Common myeloid progenitor, CD34-positive (primary cell): ENCODE data around the gene NPC1L1.

ENCODE experiments used
- CTCF ChIA-PET: fragments of 350-600 bp; sonication (Branson Sonifier 250); formaldehyde crosslinking; loops from one replicate; lab custom pipeline; 2021; ENCODE audit warnings: antibody characterized with exemption; lab: Charles Lee
- POLR2A ChIA-PET: fragments of 350-600 bp; sonication (Branson Sonifier 250); formaldehyde crosslinking; loops from one replicate; lab custom pipeline; 2021; ENCODE audit warnings: antibody characterized with exemption; lab: Charles Lee
- DNase-seq, 3 donors: peaks; one replicate each; pipeline versions ENCODE4 v3.0.0 to v3.0.0-alpha.2; 2013
- H3K27ac ChIP-seq, 2 experiments: 1 replicate in 1 of 2; 2 replicates in 1 of 2; pipeline ENCODE4 v1.7.0; 2013; ENCODE audit warnings: inconsistent platforms in 2 of 2, low read length in 2 of 2, mild to moderate bottlenecking in 2 of 2, low read depth in 1 of 2, moderate library complexity in 1 of 2; ENCODE audit not compliant: severe bottlenecking in 2 of 2, insufficient read depth in 1 of 2, poor library complexity in 1 of 2
- H3K27me3 ChIP-seq, 5 experiments: replicated peaks in 2 of 5; 1 replicate in 3 of 5; 2 replicates in 2 of 5; pipeline versions ENCODE4 v1.6.1 to v1.7.0; 2013; ENCODE audit warnings: low read length in 4 of 5, mild to moderate bottlenecking in 2 of 5, moderate library complexity in 2 of 5, inconsistent platforms in 1 of 5; ENCODE audit not compliant: insufficient read depth in 5 of 5, control insufficient read depth in 4 of 5
- H3K36me3 ChIP-seq, 4 experiments: 1 replicate in 2 of 4; 2 replicates in 2 of 4; pipeline versions ENCODE4 v1.6.1 to v1.7.0; 2013; ENCODE audit warnings: low read length in 3 of 4, control low read depth in 1 of 4, mild to moderate bottlenecking in 1 of 4; ENCODE audit not compliant: control insufficient read depth in 4 of 4, insufficient read depth in 4 of 4
- H3K4me1 ChIP-seq, 4 experiments: 1 replicate in 3 of 4; 2 replicates in 1 of 4; pipeline versions ENCODE4 v1.6.1 to v1.7.1; 2013; ENCODE audit warnings: low read length in 3 of 4, mild to moderate bottlenecking in 3 of 4, control low read depth in 1 of 4, inconsistent platforms in 1 of 4, moderate library complexity in 1 of 4; ENCODE audit not compliant: control insufficient read depth in 4 of 4, insufficient read depth in 4 of 4; ENCODE audit errors: control extremely low read depth in 1 of 4
- H3K4me3 ChIP-seq, 7 experiments: 1 replicate in 4 of 7; 2 replicates in 3 of 7; pipeline versions ENCODE4 v1.5.1 to v1.7.0; 2013; ENCODE audit warnings: mild to moderate bottlenecking in 7 of 7, low read length in 6 of 7, moderate library complexity in 6 of 7, inconsistent platforms in 2 of 7, low read depth in 2 of 7, control low read depth in 1 of 7; ENCODE audit not compliant: insufficient read depth in 4 of 7, control insufficient read depth in 1 of 7; ENCODE audit errors: extremely low read depth in 1 of 7
- H3K9me3 ChIP-seq, 5 experiments: 1 replicate in 4 of 5; 2 replicates in 1 of 5; pipeline versions ENCODE4 v1.6.1 to v1.7.1; 2013; ENCODE audit warnings: low read length in 4 of 5, mild to moderate bottlenecking in 2 of 5, inconsistent platforms in 1 of 5, low read depth in 1 of 5, moderate library complexity in 1 of 5; ENCODE audit not compliant: control insufficient read depth in 4 of 5, insufficient read depth in 2 of 5; ENCODE audit errors: control extremely low read depth in 1 of 5
- WGBS: methylation state at CpG from one replicate; pipeline ENCODE4 v1.1.5; 2013; ENCODE audit not compliant: insufficient coverage; 5-methylcytosine and 5-hydroxymethylcytosine counted together

Gene NPC1L1

DNA sequence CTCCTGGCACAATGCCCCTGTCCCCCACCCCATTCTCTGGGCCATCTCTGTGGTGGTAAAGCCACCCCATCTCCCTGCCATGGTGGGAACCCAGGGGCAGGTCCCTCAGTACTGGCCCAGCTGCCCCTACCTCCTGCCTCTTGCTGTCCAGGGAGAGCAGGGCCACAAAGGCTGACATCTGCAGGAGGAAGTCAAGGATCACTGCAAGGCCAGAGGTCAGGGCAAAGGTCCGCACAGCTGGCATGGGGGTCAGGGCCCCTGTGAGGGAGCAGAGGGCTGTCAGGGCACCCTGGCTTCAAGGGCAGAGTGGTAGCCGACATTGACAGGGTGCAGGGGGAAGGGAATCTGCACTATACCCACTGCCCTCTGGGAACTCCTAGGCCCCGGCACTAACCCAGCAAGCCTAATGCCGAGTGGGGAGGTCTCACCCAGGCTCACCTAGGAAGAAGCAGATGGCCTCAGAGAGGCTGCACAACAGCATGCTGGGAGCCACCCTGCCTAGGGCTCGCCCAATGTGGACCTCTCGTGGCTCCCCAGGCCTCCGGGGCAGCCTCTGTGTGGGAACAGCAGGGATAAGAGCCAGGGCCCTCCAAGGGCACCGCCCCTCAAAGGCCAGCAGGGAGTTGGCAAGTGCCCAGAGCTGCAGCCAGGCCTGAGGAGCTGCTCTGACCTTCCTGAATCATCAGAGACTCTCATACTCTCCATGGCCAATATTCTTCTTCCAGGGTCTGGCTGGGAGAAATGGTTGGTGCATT lies 7.7 kb downstream of the NPC1L1 start:
- WGBS, result 98% methylated on average over 7 of the region's 8 CpGs
- H3K4me3 ChIP-seq, result no peak overlapping the region
- H3K36me3 ChIP-seq, result no peaks in the 10 kb centered on the region
- POLR2A ChIA-PET, result no interaction called here
- H3K27ac ChIP-seq, result no peak overlapping the region
- H3K27me3 ChIP-seq, result no peaks in the 10 kb centered on the region
- CTCF ChIA-PET, result interaction anchor here (1.6 kb wide), 2 partner anchors 14 to 319 kb away, joined by 3 to 4 read pairs; no protein-coding TSS in a partner anchor
- H3K9me3 ChIP-seq, result no peaks in the 10 kb centered on the region
- H3K4me1 ChIP-seq, result no peaks in the 10 kb centered on the region
- no peak for DNase-seq

DNA sequence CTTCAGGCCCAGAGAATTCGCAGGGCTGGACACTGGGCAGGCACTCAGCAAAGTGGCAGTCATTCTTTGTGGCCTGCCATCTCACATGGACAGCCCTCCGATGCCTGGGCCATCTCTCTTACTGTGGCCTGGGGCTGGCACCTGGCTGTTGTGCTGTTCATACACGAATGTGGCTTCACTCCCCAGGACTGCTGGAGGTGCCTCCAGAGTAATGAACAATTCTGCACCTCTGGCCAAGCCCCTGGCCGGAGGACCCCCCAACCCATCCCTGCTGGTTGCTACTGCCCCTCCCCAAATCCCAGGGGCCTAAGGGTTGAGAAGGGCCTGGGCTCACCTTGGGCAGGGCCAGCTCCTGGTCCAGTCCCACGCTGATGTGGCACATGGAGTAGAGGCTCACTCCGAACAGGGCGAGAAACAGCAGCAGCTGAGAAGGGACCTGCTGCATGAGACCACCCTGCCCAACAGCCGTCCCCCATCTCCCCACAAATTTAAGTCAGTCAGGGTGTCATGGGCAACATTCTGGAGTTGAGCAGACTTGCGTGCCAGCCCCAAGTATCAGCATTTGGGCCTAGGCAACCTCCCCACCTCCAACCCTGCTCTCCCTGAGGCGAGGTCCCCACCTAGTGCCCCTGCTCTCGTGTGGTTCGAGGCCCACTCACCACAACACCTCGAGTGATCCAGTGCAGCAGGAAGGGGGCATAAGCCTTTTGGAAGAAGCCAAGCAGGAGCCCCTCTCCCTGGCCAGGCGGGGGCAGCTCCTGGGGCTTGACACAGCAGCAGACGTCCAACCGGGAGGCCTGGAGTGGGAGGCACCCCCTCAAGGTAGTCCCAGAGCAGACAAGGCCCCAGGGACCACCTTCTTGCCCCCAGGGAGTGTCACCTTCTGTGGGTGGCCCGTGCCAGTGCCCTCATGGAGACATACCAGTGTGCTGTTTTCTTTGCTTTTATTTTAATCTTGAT lies 9.4 kb downstream of the NPC1L1 start:
- POLR2A ChIA-PET, result no interaction called here

GRCh38 chr7:44530990-44531389 lies 10.1 kb downstream of the NPC1L1 start:
- 94% methylated on average over 10 of the region's 10 CpGs for WGBS
- Histone ChIP-seq H3K4me1 (no peaks in the 10 kb centered on the region), H3K4me3 (no peak overlapping the region), H3K27ac (no peak overlapping the region), H3K27me3 (no peaks in the 10 kb centered on the region), H3K9me3 (peaks cover 0 to 15% (median 6%) of the 10 kb centered on the region in 5 experiments), H3K36me3 (no peaks in the 10 kb centered on the region)
- CTCF ChIA-PET, result no interaction called here
- DNase-seq, result no peak
- POLR2A ChIA-PET, result no interaction called here

More for the DNA sequence above, 9.4 kb downstream of the NPC1L1 start:
- Histone ChIP-seq H3K27me3 (no peaks in the 10 kb centered on the region), H3K9me3 (peaks cover 0 to 10% (median 6%) of the 10 kb centered on the region in 5 experiments), H3K36me3 (no peaks in the 10 kb centered on the region), H3K4me3 (no peak overlapping the region), H3K4me1 (no peaks in the 10 kb centered on the region), H3K27ac (no peak overlapping the region)
- WGBS, result 90% methylated on average over 9 of the region's 17 CpGs
- CTCF ChIA-PET, result no interaction called here
- no peak for DNase-seq

- peaks cover 0 to 38% (median 13%) of the 10 kb centered on the region in 5 experiments for H3K9me3 ChIP-seq
- H3K36me3 ChIP-seq, result no peaks in the 10 kb centered on the region
- ChIA-PET POLR2A (interaction anchor here (0.7 kb wide), 1 partner anchor 13 kb away, joined by 5 read pairs; no protein-coding TSS in a partner anchor), CTCF (no interaction called here)
- DNase-seq, result no peak
- H3K4me1 ChIP-seq, result no peaks in the 10 kb centered on the region
- WGBS, result 60% methylated on average over 1 of the region's 3 CpGs
- no peaks in the 10 kb centered on the region for H3K27me3 ChIP-seq
- H3K4me3 ChIP-seq, result no peak overlapping the region
- H3K27ac ChIP-seq, result no peak overlapping the region
Measured at GRCh38 chr7:44524811-44525388, 16.2 kb downstream of the NPC1L1 start.

- 100% methylated on average over 3 of the region's 3 CpGs for WGBS
Measured at GRCh38 chr7:44522315-44522714, 18.8 kb downstream of the NPC1L1 start.

GRCh38 chr7:44521347-44522095 lies 19.6 kb downstream of the NPC1L1 start:
- CTCF ChIA-PET, result no interaction called here
- Histone ChIP-seq H3K36me3 (no peaks in the 10 kb centered on the region), H3K4me1 (no peaks in the 10 kb centered on the region), H3K4me3 (no peak overlapping the region), H3K9me3 (peaks cover 0 to 27% (median 7%) of the 10 kb centered on the region in 5 experiments), H3K27me3 (no peaks in the 10 kb centered on the region), H3K27ac (no peak overlapping the region)
- DNase-seq, result no peak
- 97% methylated on average over 15 of the region's 15 CpGs for WGBS
- POLR2A ChIA-PET, result no interaction called here

More at GRCh38 chr7:44522315-44522714, 18.8 kb downstream of the NPC1L1 start:
- Histone ChIP-seq H3K36me3 (no peaks in the 10 kb centered on the region), H3K27me3 (no peaks in the 10 kb centered on the region), H3K9me3 (peaks cover 0 to 29% (median 7%) of the 10 kb centered on the region in 5 experiments), H3K4me1 (no peaks in the 10 kb centered on the region), H3K4me3 (no peak overlapping the region), H3K27ac (no peak overlapping the region)
- DNase-seq, result no peak
- POLR2A ChIA-PET, result no interaction called here
- CTCF ChIA-PET, result interaction anchor here (1.0 kb wide), 1 partner anchor 12 kb away, joined by 3 read pairs; no protein-coding TSS in a partner anchor
